Stomach (tissue), 19 donors: Measurements from ENCODE around the gene MMGT1. TPM values are rescaled to one million over a fixed set of nuclear protein-coding genes. Genes with fewer than 3 reads are reported as not detected.
A peak's percentile ranks its signal among the peaks of the same experiment; 100 is the strongest.

Experiments
- DNase-seq, 2 donors: peaks; one replicate each; pipeline versions ENCODE4 v3.0.0 to v3.0.0-alpha.2; 2013 to 2019
- H3K27ac ChIP-seq, 5 donors: fragments of 200-600 bp in 4 of 5; sonication (generic) in 4 of 5; one replicate each; pipeline ENCODE4 v1.5.1; 2013 to 2019; ENCODE audit warnings: mild to moderate bottlenecking in 1 of 5, moderate library complexity in 1 of 5
- H3K27me3 ChIP-seq, 3 donors: fragments of 200-600 bp; sonication (generic); one replicate each; pipeline ENCODE4 v1.5.1; 2017 to 2019; ENCODE audit warnings: mixed run types in 1 of 3
- H3K36me3 ChIP-seq, 4 donors: fragments of 200-600 bp; sonication (generic); 1 replicate in 3 of 4; 2 replicates in 1 of 4; pipeline ENCODE4 v1.5.1; 2016 to 2019
- H3K4me1 ChIP-seq, 4 donors: fragments of 200-600 bp; sonication (generic); one replicate each; pipeline ENCODE4 v1.5.1; 2016 to 2019
- H3K4me3 ChIP-seq, 4 donors: fragments of 200-600 bp; sonication (generic) in 3 of 4; one replicate each; pipeline ENCODE4 v1.5.1; 2016 to 2019; ENCODE audit warnings: mild to moderate bottlenecking in 1 of 4
- H3K9me3 ChIP-seq, 4 donors: fragments of 200-600 bp; sonication (generic); one replicate each; pipeline ENCODE4 v1.5.1; 2016 to 2019
- EP300 ChIP-seq: sonication (generic); formaldehyde crosslinking; IDR thresholded peaks from one replicate; pipeline ENCODE4 v1.6.1; 2017; ENCODE audit warnings: antibody characterized with exemption
- POLR2A ChIP-seq, 4 donors: fragments of 450-650 bp; IDR thresholded peaks; one replicate each; pipeline ENCODE4 v1.6.1; 2016; ENCODE audit warnings: antibody characterized with exemption in 4 of 4, control low read depth in 2 of 4, mild to moderate bottlenecking in 1 of 4, moderate library complexity in 1 of 4
- POLR2AphosphoS5 ChIP-seq, 3 donors: sonication (generic); formaldehyde crosslinking; IDR thresholded peaks; one replicate each; pipeline ENCODE4 v1.6.1; 2016; ENCODE audit warnings: antibody characterized with exemption in 3 of 3
- WGBS, 5 donors: extraction: QIAGEN DNeasy Blood & Tissue Kit in 3 of 5; methylation state at CpG; one replicate each; pipeline versions ENCODE4 v1.1.5 to v1.1.7; 2013 to 2018; 5-methylcytosine and 5-hydroxymethylcytosine counted together
- intact Hi-C: fragments of 100-400 bp; cut with DNase I; formaldehyde crosslinking; loops from one replicate; pipeline ENCODE4 v1.15.1; 2023; ENCODE audit warnings: low total_unique reads
- long read RNA-seq, 10 donors: transcript quantifications; one replicate each; lab custom pipeline, GENCODE V29; 2026
- polyA plus RNA-seq, 3 donors: library from polyadenylated mRNA; stranded (reverse); fragments of 200-250 nt; gene quantifications; one replicate each; pipeline ENCODE4 v1.2.3, GENCODE V29; 2013
- total RNA-seq, 5 donors: library from RNA; depleted of rRNA; stranded (reverse); fragments of >200 nt; gene quantifications; one replicate each; pipeline versions ENCODE4 v1.1.0 to v1.2.3, GENCODE V29; 2014 to 2016
- TF ChIP-seq, protein P1 (sequence below), 7 experiments: fragments of 450-650 bp in 4 of 7; fragments of 200-600 bp in 3 of 7; sonication (generic) in 3 of 7; IDR thresholded peaks; one replicate each; pipeline ENCODE4 v1.5.1; 2016 to 2019; ENCODE audit warnings: antibody characterized with exemption in 7 of 7, control low read depth in 2 of 7, mild to moderate bottlenecking in 1 of 7
- donor health status: healthy with polysubstance abuse.
- donor health status: Bipolar disorder and iron deficiency.
- donor health status: healthy.

The MMGT1 gene
- total RNA-seq (10 to 100 TPM in 4 of 5 donors, 1 to 10 TPM in 1; 4.3 to 27.2 (median 12.9) TPM), polyA plus RNA-seq (1 to 10 TPM; 6.3 to 8.9 (median 7.2) TPM)
- long read RNA-seq, donor 1, transcript MMGT1-201 (4 exons, 3,738 nt) = major isoform, 5 of 5 reads
- long read RNA-seq, donor 1, partial matches to known transcripts = 0 of 5 reads
- long read RNA-seq, donor 1, other reads (novel, unspliced or antisense) = 0 of 5 reads
- long read RNA-seq, donor 2, transcript MMGT1-201 (4 exons, 3,738 nt) = major isoform, 7 of 7 reads
- long read RNA-seq, donor 2, partial matches to known transcripts = 0 of 7 reads
- long read RNA-seq, donor 2, other reads (novel, unspliced or antisense) = 0 of 7 reads
- long read RNA-seq, donor 3, transcript MMGT1-201 (4 exons, 3,738 nt) = major isoform, 6 of 6 reads
- long read RNA-seq, donor 3, partial matches to known transcripts = 0 of 6 reads
- long read RNA-seq, donor 3, other reads (novel, unspliced or antisense) = 0 of 6 reads
- long read RNA-seq, donor 4 = 0 reads
- long read RNA-seq, donor 5, transcript MMGT1-201 (4 exons, 3,738 nt) = major isoform, 5 of 5 reads
- long read RNA-seq, donor 5, partial matches to known transcripts = 0 of 5 reads
- long read RNA-seq, donor 5, other reads (novel, unspliced or antisense) = 0 of 5 reads
- long read RNA-seq, donor 6, transcript MMGT1-201 (4 exons, 3,738 nt) = major isoform, 20 of 33 reads
- long read RNA-seq, donor 6, partial matches to known transcripts = 13 of 33 reads
- long read RNA-seq, donor 6, other reads (novel, unspliced or antisense) = 0 of 33 reads
- long read RNA-seq, donor 7, partial matches to known transcripts = 0 of 4 reads
- long read RNA-seq, donor 7, other reads (novel, unspliced or antisense) = 0 of 4 reads
- long read RNA-seq, donor 8, partial matches to known transcripts = 0 of 2 reads
- long read RNA-seq, donor 8, other reads (novel, unspliced or antisense) = 0 of 2 reads
- long read RNA-seq, donor 9, transcript MMGT1-201 (4 exons, 3,738 nt) = major isoform, 6 of 6 reads
- long read RNA-seq, donor 9, partial matches to known transcripts = 0 of 6 reads
- long read RNA-seq, donor 9, other reads (novel, unspliced or antisense) = 0 of 6 reads
- long read RNA-seq, donor 10 = 0 reads

DNA sequence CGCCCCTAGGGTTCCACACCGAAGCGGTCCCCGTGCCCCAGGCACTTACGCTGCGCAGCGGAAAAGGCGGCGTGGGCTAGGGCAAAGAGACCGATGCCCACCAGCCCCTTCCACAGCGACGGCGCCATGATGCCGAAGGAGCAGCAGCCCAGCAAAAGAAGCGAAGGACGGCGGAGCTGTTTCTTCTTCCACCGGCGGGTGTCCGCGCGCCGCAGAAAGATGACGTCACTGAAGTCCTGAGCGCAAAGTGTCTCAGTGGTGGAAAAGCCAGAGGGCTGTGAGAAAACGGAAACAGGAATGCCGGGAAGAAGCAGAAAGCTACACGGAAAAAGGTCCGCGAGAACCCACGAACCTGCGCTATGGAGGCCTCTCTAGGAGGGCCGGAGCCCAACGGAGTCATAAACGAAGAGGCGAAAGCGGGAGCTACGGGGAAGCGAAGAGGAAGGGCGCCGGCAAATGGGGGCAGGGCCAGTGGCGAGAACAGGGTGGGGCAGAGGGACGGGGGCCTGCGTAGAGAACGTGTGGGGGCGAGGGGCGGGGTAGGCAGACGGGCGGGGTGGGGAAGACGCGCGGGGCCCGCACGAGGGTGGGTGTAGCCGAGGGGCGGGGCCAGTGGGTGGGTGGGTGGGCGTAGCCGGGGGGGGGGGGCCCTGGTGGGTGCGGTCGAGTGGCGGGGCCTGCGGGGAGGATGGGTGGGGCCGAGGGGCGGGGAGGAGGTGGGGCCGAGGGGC, at the start of gene MMGT1:
MMGT1 (minus strand) TSS at position 441 of the 731 bp plus-strand sequence; CDS start at position 128, 313 bp downstream.
- DNase-seq = peak; percentile 80 to 95
- Histone ChIP-seq H3K9me3 (no peaks in the 10 kb centered on the region), H3K27ac (peak within 1 kb of the TSS; percentile 90 to 97 (median 93)), H3K4me3 (peak within 1 kb of the TSS; percentile 53 to 69 (median 62)), H3K27me3 (no peaks in the 10 kb centered on the region), H3K36me3 (no peaks in the 10 kb centered on the region), H3K4me1 (peaks cover 0 to 25% (median 12%) of the 10 kb centered on the region in 4 donors)
- TF ChIP-seq POLR2A (IDR thresholded peaks at IDR 0.05) (no peak), POLR2AphosphoS5 (IDR thresholded peaks at IDR 0.05) (peak; percentile 36 to 41 (median 38)), EP300 (no peak)
- TF ChIP-seq, protein P1, sequence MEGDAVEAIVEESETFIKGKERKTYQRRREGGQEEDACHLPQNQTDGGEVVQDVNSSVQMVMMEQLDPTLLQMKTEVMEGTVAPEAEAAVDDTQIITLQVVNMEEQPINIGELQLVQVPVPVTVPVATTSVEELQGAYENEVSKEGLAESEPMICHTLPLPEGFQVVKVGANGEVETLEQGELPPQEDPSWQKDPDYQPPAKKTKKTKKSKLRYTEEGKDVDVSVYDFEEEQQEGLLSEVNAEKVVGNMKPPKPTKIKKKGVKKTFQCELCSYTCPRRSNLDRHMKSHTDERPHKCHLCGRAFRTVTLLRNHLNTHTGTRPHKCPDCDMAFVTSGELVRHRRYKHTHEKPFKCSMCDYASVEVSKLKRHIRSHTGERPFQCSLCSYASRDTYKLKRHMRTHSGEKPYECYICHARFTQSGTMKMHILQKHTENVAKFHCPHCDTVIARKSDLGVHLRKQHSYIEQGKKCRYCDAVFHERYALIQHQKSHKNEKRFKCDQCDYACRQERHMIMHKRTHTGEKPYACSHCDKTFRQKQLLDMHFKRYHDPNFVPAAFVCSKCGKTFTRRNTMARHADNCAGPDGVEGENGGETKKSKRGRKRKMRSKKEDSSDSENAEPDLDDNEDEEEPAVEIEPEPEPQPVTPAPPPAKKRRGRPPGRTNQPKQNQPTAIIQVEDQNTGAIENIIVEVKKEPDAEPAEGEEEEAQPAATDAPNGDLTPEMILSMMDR (IDR thresholded peaks at IDR 0.05) = peak in 1 of 7 experiments; percentile 8
- 0 to 43% (median 9%) methylated on average over 30 to 54 of the region's 65 CpGs for WGBS, 5 donors
- intact Hi-C loops = no loop called here

DNA sequence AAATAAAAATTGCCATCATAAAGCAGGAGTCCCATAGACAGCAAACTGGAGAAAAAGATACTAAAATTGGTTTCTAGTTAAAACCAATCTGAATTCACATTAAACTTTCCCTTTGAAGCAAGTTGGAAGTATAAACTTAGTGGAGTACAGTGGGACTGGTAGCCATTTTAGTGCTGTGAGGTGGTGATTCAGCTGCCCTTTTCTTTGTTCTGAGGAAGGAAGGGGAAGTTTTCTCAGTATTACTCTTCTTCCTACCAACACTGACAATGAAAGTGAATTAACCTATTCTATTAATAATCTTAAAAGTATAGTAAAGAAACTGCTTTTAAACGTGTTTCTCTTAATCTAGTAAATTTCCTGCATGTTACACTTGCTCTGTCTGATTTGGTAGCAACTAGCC, 48.1 kb upstream of the MMGT1 start:
- Histone ChIP-seq H3K27me3 (no peaks in the 10 kb centered on the region), H3K36me3 (peaks cover 0 to 31% (median 30%) of the 10 kb centered on the region in 4 donors), H3K9me3 (no peaks in the 10 kb centered on the region), H3K27ac (no peak overlapping the region), H3K4me3 (no peak overlapping the region), H3K4me1 (no peaks in the 10 kb centered on the region)
- intact Hi-C loops = no loop called here
- 39 to 76% (median 64%) methylated on average over 1 of the region's 1 CpG for WGBS, 5 donors
- DNase-seq = no peak
- TF ChIP-seq POLR2A (IDR thresholded peaks at IDR 0.05) (no peak), POLR2AphosphoS5 (IDR thresholded peaks at IDR 0.05) (no peak), EP300 (no peak)
- TF ChIP-seq, protein P1 (IDR thresholded peaks at IDR 0.05) = no peak

DNA sequence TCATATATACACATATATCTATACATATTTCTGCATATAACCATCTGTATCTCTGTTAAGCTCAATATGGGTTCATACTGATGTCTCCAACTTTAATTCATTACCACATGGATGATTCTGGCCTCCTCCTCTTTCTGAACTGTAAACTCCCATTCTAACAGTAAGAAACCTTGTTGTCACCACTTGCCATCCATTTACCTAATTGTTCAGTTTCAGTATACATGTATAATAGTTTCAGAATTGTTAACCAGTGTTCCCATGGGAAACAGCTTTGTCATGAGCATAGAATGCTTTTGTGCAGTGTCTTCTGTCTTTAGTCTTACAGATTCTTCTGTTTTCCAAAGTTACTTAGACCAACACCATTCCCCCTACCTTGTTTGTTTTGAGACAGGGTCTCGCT, 47.4 kb upstream of the MMGT1 start:
- no peak overlapping the region for H3K27ac ChIP-seq
- TF ChIP-seq POLR2A (IDR thresholded peaks at IDR 0.05) (no peak), POLR2AphosphoS5 (IDR thresholded peaks at IDR 0.05) (no peak), EP300 (no peak)
- TF ChIP-seq, protein P1 (IDR thresholded peaks at IDR 0.05) = no peak
- no peaks in the 10 kb centered on the region for H3K4me1 ChIP-seq
- intact Hi-C loops = no loop called here
- H3K27me3 ChIP-seq = no peaks in the 10 kb centered on the region
- DNase-seq = no peak
- H3K36me3 ChIP-seq = peaks cover 0 to 37% (median 30%) of the 10 kb centered on the region in 4 donors
- H3K4me3 ChIP-seq = no peak overlapping the region
- WGBS, 5 donors = 78 to 100% (median 82%) methylated on average over 1 of the region's 1 CpG
- no peaks in the 10 kb centered on the region for H3K9me3 ChIP-seq
